HFF-Myc (cell line): ENCODE measurements around the gene DCBLD2.
A peak's percentile ranks its signal among the peaks of the same experiment; 100 is the strongest.

Experiments used
- DNase-seq: peaks from one replicate; pipeline ENCODE4 v3.0.0-alpha.2; 2011; ENCODE audit warnings: low read depth; ENCODE audit errors: extremely low read depth
- H3K4me3 ChIP-seq: replicated peaks from 2 replicates; pipeline ENCODE4 v1.5.1; 2011; ENCODE audit warnings: low read depth, mild to moderate bottlenecking, control low read depth, low read length
- TF ChIP-seq, protein P1 (sequence below): IDR thresholded peaks from 2 replicates; pipeline ENCODE4 v1.5.1; 2012; ENCODE audit warnings: mild to moderate bottlenecking, low read depth, low read length, control low read depth; ENCODE audit errors: missing control alignments

The DCBLD2 gene

DNA sequence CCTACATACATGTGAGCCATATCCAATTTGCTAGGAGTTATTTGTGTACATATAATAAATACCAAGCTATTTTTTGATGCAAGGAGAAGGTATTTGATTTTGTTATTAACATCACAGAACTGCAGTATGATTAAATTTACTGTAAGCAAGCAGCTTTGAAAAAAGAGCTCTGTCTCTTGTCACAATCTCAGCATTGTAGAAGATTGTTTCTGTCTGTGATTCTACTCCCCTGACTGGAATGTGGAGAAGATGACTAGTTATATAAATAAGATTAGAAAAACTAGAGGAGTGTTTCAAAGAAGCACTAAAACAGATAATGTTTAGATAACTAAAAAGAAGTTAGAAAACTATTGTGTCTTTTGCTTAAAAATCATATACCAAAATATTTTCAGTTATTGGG lies 17.1 kb upstream of the DCBLD2 start:
- DNase-seq = no peak
- no peak overlapping the region for H3K4me3 ChIP-seq
- TF ChIP-seq, protein P1, sequence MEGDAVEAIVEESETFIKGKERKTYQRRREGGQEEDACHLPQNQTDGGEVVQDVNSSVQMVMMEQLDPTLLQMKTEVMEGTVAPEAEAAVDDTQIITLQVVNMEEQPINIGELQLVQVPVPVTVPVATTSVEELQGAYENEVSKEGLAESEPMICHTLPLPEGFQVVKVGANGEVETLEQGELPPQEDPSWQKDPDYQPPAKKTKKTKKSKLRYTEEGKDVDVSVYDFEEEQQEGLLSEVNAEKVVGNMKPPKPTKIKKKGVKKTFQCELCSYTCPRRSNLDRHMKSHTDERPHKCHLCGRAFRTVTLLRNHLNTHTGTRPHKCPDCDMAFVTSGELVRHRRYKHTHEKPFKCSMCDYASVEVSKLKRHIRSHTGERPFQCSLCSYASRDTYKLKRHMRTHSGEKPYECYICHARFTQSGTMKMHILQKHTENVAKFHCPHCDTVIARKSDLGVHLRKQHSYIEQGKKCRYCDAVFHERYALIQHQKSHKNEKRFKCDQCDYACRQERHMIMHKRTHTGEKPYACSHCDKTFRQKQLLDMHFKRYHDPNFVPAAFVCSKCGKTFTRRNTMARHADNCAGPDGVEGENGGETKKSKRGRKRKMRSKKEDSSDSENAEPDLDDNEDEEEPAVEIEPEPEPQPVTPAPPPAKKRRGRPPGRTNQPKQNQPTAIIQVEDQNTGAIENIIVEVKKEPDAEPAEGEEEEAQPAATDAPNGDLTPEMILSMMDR = no peak

- TF ChIP-seq, protein P1 = no peak
- no peak overlapping the region for H3K4me3 ChIP-seq
- no peak for DNase-seq
Measured at GRCh38 chr3:98917608-98918007, 16.1 kb upstream of the DCBLD2 start.

DNA sequence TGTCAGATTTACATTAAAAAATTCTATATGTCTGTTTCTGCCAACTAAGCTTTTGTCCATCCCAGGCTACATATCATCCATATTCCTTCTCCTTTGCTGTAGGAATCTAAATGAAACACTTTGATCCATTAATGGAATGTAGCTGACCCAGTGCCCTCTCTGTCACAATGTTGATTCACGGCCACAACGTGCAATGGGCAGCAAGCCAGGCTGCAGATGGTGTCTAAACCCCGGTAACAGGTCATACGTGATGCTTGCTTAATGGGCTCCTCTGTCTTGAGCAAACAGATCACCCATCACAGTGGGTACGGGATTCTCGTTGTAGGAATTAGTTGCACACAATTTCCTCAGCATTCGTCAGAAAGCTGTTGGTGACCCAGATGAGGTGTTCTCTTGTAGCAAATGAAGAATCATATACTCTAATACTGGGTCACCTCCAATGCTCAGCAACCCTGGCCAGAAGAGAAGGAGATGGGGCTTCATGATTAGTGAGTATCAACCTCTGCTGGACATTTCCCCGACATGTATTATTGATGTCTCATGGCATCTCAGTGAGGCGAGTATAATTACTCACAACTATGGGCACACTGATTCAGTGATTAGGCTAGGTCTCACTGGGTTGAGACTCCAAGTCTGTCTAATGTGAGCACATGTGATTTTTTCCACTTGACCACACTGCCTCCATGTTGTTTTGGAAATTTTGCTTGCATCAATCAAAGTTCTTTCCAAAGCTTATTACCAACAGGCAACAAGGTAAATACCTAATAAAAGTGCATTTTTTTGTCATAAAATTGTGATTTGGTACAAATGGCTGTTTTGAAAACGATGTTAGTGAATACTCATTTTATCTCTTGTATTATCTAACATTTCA lies 12.9 kb upstream of the DCBLD2 start:
- no peak for DNase-seq
- TF ChIP-seq, protein P1 = no peak
- H3K4me3 ChIP-seq = no peak overlapping the region

DNA sequence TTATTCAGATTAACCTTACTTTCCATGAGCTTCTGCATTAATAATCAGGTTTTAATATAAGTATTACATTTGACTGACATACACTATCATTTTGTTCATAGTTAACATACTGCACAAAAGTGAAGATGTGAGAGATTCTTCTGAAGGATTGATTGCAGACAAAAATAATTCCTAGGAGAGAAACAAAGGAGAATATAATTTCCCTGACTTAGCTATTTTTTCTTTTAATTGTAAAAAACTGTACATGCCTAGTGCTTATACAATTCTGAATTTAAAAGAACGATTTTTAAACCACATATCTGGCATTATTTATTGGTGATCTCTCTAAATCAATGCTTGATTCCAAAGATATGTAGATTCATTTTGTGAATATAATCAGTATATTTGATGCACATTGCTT lies 11.0 kb upstream of the DCBLD2 start:
- H3K4me3 ChIP-seq = no peak overlapping the region
- TF ChIP-seq, protein P1 = no peak

GRCh38 chr3:98906230-98906629 lies 4.7 kb upstream of the DCBLD2 start:
- no peak overlapping the region for H3K4me3 ChIP-seq
- DNase-seq = peak; percentile 56
- TF ChIP-seq, protein P1 = no peak

More for the DNA sequence above, 11.0 kb upstream of the DCBLD2 start:
- no peak for DNase-seq

DNA sequence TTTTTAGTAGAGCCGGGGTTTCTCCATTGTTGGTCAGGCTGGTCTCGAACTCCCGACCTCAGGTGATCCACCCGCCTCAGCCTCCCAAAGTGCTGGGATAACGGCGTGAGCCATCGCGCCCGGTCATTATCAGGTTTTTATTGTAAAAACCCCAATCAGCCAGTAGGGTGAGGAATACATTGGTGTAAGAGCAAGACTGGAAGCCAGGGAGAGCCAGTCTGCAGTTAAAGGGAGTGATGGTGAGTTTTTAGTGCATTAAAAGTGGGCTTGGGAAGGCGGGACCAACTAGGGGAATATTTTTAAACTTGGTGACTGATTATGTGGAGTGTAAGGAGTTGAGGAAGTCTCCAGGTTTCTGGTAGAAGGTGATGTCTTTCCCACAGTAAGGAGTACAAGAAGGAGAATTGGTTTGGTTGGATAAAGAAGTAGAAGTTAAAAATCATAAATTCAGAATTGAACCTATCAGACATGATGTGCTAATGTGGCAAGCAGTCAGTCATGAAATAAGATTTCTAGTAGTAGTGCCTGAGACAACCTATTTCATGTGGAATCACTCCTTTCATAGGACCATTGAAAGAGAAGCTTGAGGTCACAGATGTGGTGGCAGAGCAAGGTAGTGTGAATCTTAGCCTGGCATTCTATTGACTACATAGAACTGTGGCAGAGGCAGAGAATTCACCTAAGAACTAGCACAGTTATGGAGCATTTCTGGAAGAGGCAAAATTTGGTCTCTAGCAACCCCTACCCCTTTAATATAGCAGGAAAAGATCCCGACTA lies 2.4 kb upstream of the DCBLD2 start:
- H3K4me3 ChIP-seq = no peak overlapping the region
- TF ChIP-seq, protein P1 = no peak
- DNase-seq = no peak
